Measurements from ENCODE around the gene PLK2.

The PLK2 gene

GRCh38 chr5:58481828-58482227, 21.9 kb upstream of the PLK2 start:
- TF ChIP-seq POLR2AphosphoS5 (IDR thresholded peaks at IDR 0.05; ENCODE audit: low read depth, low read length) (no peak), TAF1 (IDR thresholded peaks at IDR 0.05; ENCODE audit: borderline replicate concordance, insufficient read depth, low read length) (no peak), REST (IDR thresholded peaks at IDR 0.05; ENCODE audit: insufficient read depth in 1 of 2, low read depth in 2 of 2, low read length in 2 of 2) (no peak), FOXP2 (optimal IDR thresholded peaks at IDR 0.05; ENCODE audit: borderline replicate concordance, extremely low read depth, extremely low read length, insufficient read depth) (no peak), SIN3A (IDR thresholded peaks at IDR 0.05; ENCODE audit: borderline replicate concordance, insufficient read depth, low read length) (no peak)

- TF ChIP-seq POLR2AphosphoS5 (IDR thresholded peaks at IDR 0.05; ENCODE audit: low read depth, low read length), result no peak
- no peak for TF ChIP-seq SIN3A (IDR thresholded peaks at IDR 0.05; ENCODE audit: borderline replicate concordance, insufficient read depth, low read length)
Measured at GRCh38 chr5:58481066-58481676, 21.3 kb upstream of the PLK2 start.

GRCh38 chr5:58477760-58478376, 18.0 kb upstream of the PLK2 start:
- TF ChIP-seq FOXP2 (optimal IDR thresholded peaks at IDR 0.05; ENCODE audit: borderline replicate concordance, extremely low read depth, extremely low read length, insufficient read depth) (no peak), TAF1 (IDR thresholded peaks at IDR 0.05; ENCODE audit: borderline replicate concordance, insufficient read depth, low read length) (no peak), POLR2AphosphoS5 (IDR thresholded peaks at IDR 0.05; ENCODE audit: low read depth, low read length) (no peak), REST (IDR thresholded peaks at IDR 0.05; ENCODE audit: insufficient read depth in 1 of 2, low read depth in 2 of 2, low read length in 2 of 2) (no peak), SIN3A (IDR thresholded peaks at IDR 0.05; ENCODE audit: borderline replicate concordance, insufficient read depth, low read length) (no peak)

- no peak for TF ChIP-seq REST (IDR thresholded peaks at IDR 0.05; ENCODE audit: insufficient read depth in 1 of 2, low read depth in 2 of 2, low read length in 2 of 2)
- TF ChIP-seq TAF1 (IDR thresholded peaks at IDR 0.05; ENCODE audit: borderline replicate concordance, insufficient read depth, low read length), result no peak
- no peak for TF ChIP-seq FOXP2 (optimal IDR thresholded peaks at IDR 0.05; ENCODE audit: borderline replicate concordance, extremely low read depth, extremely low read length, insufficient read depth)
- no peak for TF ChIP-seq POLR2AphosphoS5 (IDR thresholded peaks at IDR 0.05; ENCODE audit: low read depth, low read length)
- TF ChIP-seq SIN3A (IDR thresholded peaks at IDR 0.05; ENCODE audit: borderline replicate concordance, insufficient read depth, low read length), result no peak
Measured at GRCh38 chr5:58475404-58475803, 15.5 kb upstream of the PLK2 start.

- no peak for TF ChIP-seq TAF1 (IDR thresholded peaks at IDR 0.05; ENCODE audit: borderline replicate concordance, insufficient read depth, low read length)
- no peak for TF ChIP-seq FOXP2 (optimal IDR thresholded peaks at IDR 0.05; ENCODE audit: borderline replicate concordance, extremely low read depth, extremely low read length, insufficient read depth)
- TF ChIP-seq SIN3A (IDR thresholded peaks at IDR 0.05; ENCODE audit: borderline replicate concordance, insufficient read depth, low read length), result no peak
- no peak for TF ChIP-seq REST (IDR thresholded peaks at IDR 0.05; ENCODE audit: insufficient read depth in 1 of 2, low read depth in 2 of 2, low read length in 2 of 2)
- TF ChIP-seq POLR2AphosphoS5 (IDR thresholded peaks at IDR 0.05; ENCODE audit: low read depth, low read length), result no peak
Measured at GRCh38 chr5:58469896-58470295, 10.0 kb upstream of the PLK2 start.

All from PFSK-1 (cell line).